GM21576 (cell line): ENCODE data around the gene FERMT2.
A peak's percentile ranks its signal among the peaks of the same experiment; 100 is the strongest.

Experiments used
- ATAC-seq: cut with Tn5 transposase; IDR thresholded peaks from one replicate; pipeline ENCODE4 v1.9.1; 2021; ENCODE audit warnings: mild to moderate bottlenecking, moderate library complexity; ENCODE audit not compliant: unreplicated experiment

FERMT2 gene

DNA sequence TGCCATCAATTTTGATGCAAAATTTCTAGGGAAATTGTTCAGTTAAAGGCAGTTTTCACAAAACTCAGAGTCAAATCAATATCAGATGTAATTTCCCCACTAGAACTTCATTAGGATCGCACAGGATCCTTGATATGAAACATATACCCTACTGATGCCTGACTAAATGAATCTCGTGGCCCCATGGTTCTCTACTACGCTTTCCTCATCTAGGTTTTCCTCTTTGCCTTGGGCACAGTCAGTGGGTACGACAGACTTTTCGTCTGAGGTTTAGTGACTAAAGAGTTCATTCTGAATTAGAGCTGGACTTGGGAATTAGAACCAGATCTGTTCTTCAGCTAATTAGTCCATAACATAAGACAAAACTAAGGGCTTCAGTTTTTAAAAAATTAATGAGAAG, 117.0 kb downstream of the FERMT2 start:
- ATAC-seq: no peak

DNA sequence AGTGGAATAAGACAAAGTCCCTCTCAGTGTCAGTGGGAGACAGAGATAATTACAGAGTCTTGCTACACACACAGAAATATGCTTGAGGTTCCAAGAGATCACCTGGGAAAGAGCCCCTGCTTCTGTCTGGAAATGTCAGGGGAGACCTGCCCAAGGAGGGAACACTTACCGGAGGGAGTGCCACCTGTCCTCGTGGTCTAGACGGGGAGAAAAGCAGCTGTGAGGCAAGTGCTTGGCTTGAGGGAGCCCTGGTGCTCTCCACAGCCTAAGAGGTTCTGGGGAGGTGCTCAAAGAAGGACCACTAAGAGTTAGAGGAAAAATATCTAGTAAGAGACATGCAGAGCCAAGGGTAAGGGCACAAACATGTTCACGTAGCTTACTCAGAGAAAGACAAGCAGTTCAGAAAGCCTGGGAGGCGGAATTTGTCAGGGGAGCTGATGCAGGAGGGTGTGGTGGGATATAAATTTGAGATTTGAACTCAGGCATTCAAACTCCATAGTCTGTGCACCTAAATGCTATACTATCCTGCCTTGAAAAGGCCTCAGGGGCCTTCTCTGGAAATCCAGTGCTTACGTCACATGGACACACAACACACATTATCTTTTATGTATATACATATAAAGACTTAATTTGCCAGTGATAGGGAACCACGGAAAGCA, 121.2 kb downstream of the FERMT2 start:
- no peak for ATAC-seq

DNA sequence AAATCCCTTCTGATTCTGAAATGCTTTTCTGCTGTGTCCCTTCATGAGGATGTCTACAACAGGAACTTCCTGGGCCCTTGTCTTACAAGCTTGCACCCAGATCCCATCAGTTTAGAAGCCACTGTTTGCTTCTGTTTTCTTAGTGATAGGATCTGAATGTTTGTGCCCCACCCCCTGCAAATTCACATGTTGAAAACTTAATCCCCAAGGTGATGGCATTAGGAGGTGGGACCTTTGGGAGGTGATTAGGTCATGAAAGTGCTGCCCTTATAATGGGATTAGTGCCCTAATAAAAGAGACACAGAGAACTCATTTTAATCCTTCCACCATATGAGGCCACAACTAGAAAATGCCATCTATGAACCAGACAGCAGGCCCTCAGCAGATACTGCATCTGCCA, 123.4 kb downstream of the FERMT2 start:
- no peak for ATAC-seq

DNA sequence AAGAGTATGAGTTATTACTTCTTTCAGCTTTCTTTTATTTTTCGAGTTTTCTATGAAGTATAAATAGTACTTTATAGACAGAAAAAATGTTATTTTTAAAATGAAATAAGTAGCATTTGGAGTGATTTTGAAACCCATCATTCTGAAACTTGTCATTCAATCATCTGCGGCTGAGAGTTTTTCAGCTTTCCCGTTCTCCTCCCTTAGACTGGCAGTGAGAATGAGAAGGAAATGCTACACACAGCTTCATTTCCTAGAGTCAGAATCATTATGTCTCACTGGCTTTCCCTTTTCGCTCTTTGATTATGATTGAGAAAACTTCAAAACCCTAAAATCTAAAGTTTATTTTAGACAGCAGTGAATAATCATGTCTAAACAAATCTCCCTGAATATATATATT, 125.8 kb downstream of the FERMT2 start:
- peak; percentile 43 for ATAC-seq

DNA sequence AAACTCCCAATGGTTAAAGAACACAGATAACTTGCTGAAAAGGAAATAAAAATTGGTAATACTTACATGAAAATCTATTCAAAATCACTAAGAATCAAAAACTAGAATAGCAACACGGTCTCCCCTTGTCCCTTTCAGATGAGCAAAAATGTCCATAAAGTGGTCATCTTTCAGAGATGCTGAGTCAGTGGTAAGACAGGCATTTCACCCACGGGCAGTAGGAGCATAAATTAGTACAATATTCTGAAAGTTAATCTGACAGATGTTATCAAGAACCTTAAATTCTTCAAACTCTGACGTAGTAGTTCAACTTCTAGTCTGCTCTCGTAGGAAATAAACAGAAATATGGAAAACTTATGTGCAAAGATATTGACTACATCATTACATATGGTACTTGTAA, 126.4 kb downstream of the FERMT2 start:
- ATAC-seq: no peak

DNA sequence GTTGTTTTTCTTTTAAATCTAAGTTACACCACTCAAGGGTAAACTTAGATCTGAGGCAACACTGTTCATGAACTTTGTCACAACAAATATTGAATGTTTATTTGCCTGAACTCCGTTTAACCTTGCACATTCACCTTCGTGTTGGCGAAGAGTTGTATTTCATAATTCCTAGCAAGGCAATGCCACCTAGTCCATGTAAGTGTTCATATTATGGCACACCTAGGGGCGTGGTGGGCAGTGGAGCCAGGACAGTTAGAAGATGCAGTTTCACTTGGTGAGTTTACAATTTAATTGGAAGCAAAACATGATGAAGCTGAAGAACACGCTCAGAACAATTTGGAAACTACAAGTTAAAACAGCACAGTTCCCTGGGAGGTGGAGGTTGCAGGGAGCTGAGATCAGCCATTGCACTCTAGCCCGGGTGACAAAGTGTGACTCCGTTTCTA, 129.0 kb downstream of the FERMT2 start:
- ATAC-seq: no peak

DNA sequence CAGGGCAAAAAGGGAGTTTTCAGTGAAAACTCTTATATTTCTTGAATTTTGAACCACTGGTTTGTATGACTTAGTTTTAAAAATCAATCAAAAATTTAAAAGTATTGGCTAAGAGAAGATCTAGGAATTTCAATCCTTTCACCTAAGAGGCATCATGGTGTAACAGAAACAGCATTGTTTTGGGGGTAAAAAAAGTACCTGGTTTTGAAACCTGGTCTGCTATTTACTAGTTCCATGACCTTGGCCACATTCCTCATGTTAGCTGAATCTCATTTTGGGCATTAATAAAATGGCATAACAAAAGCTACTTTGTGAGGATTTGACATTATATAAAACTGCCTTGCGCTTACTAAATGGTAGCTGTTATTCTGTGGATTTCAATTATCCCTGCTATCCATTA, 142.7 kb downstream of the FERMT2 start:
- ATAC-seq: no peak
